BLaER1 treated with 17β-estradiol and CSF1 and Interleukin-3, amounts not matched to agents 10 nM and 100 nM (cell line): ENCODE data around the gene EIF3A.
"Not testable (repeated sequence)": the region's sequence is repeated elsewhere in the genome, so short reads cannot be mapped to it uniquely, and the experiment has no call there.

Source experiments
- H3K27ac ChIP-seq, 11 experiments: shearing (Covaris generic); formaldehyde crosslinking; 2 replicates each; pipeline ENCODE4 v1.8.1; 2022
- H3K27me3 ChIP-seq, 11 experiments: shearing (Covaris generic); formaldehyde crosslinking; 2 replicates each; pipeline ENCODE4 v1.8.1; 2022
- H3K36me3 ChIP-seq, 11 experiments: shearing (Covaris generic); formaldehyde crosslinking; 2 replicates each; pipeline ENCODE4 v1.8.1; 2022
- H3K4me1 ChIP-seq, 10 experiments: shearing (Covaris generic); formaldehyde crosslinking; 2 replicates each; pipeline ENCODE4 v1.8.1; 2022
- H3K4me2 ChIP-seq, 11 experiments: shearing (Covaris generic); formaldehyde crosslinking; 2 replicates each; pipeline ENCODE4 v1.8.1; 2022
- H3K4me3 ChIP-seq, 10 experiments: shearing (Covaris generic); formaldehyde crosslinking; 2 replicates each; pipeline ENCODE4 v1.8.1; 2022
- H3K9ac ChIP-seq, 11 experiments: shearing (Covaris generic); formaldehyde crosslinking; 2 replicates each; pipeline ENCODE4 v1.8.1; 2022
- H3K9me3 ChIP-seq, 11 experiments: shearing (Covaris generic); formaldehyde crosslinking; replicated peaks in 1 of 11; 2 replicates each; pipeline ENCODE4 v1.8.1; 2022
- H4K20me1 ChIP-seq, 11 experiments: shearing (Covaris generic); formaldehyde crosslinking; 2 replicates each; pipeline ENCODE4 v1.8.1; 2022
- Cebpa-rat ChIP-seq, 11 experiments: shearing (Covaris generic); IDR thresholded peaks; 2 replicates each; pipeline ENCODE4 v1.8.1; 2022

EIF3A gene

DNA sequence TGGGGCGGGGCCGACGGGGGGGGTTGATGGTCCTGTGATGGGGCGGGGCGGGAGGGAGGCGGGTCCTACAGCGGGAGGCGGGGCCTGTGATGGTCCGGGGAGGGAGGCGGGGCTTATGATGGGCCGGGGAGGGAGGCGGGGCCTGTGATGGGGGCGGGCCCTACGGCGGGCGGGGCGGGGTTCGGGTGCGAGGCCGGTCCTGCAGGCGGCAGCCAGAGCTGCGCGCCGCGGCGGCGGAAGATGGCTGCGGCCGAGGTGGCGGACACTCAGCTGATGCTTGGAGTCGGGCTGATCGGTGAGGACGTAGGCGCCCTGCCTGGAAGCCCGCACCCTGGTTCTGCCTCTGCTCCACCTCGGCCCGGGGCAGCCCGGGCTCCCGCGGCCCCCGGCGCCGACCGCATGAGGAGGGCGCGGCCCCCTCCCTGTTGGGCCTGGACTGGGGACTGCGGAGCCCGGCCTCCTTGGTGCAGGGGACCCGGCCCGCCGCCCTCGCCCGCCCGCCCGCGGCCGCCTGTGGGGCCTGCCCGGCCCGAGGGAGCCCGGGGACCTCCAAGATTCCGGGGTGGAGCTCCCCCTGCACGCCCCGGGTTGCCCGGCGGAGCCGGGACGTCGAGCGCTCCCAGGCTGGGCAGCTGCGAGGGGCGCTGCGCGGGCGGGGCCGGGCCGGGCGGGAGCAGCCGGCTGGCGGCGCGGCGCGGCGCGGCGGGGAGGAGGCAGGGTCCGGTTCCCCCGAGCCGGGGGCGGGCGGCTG, 23.5 kb upstream of the EIF3A start, which contains the start of gene DENND10:
DENND10 (plus strand) TSS at position 211 of the 751 bp plus-strand sequence; CDS start at position 241, 30 bp downstream.
- Histone ChIP-seq H3K4me2 (peak within 1 kb of the TSS; percentile 84 to 99 (median 96)), H3K27me3 (no peaks in the 10 kb centered on the region), H3K27ac (peak within 1 kb of the TSS; percentile 35 to 89 (median 85); a peak in 21 of 22 replicates), H3K9ac (peak within 1 kb of the TSS; percentile 81 to 93 (median 88)), H4K20me1 (peaks cover 0 to 24% (median 5%) of the 10 kb centered on the region in 11 experiments; a peak in 7 of 22 replicates), H3K9me3 (no peaks in the 10 kb centered on the region), H3K36me3 (peaks cover 10 to 27% (median 18%) of the 10 kb centered on the region in 11 experiments), H3K4me1 (peaks cover 19 to 52% (median 31%) of the 10 kb centered on the region in 10 experiments), H3K4me3 (peak within 1 kb of the TSS; percentile 73 to 90 (median 82))
- no peak for TF ChIP-seq Cebpa-rat (IDR thresholded peaks at IDR 0.05)

- no peaks in the 10 kb centered on the region for H3K9me3 ChIP-seq
- H3K4me3 ChIP-seq = no peak overlapping the region
- TF ChIP-seq Cebpa-rat (IDR thresholded peaks at IDR 0.05) = no peak
- peaks cover 3 to 20% (median 11%) of the 10 kb centered on the region in 11 experiments; a peak in 21 of 22 replicates for H3K36me3 ChIP-seq
- no peaks in the 10 kb centered on the region for H3K27me3 ChIP-seq
- no peak overlapping the region for H3K4me2 ChIP-seq
- H4K20me1 ChIP-seq = peaks cover 0 to 24% (median 5%) of the 10 kb centered on the region in 11 experiments; a peak in 7 of 22 replicates
- H3K4me1 ChIP-seq = peaks cover 19 to 49% (median 31%) of the 10 kb centered on the region in 10 experiments
- no peak overlapping the region for H3K9ac ChIP-seq
- no peak overlapping the region for H3K27ac ChIP-seq
Observed at GRCh38 chr10:119103241-119103902, 22.8 kb upstream of the EIF3A start.

GRCh38 chr10:119101366-119102098, 20.9 kb upstream of the EIF3A start:
- Histone ChIP-seq H3K9ac (no peak overlapping the region), H3K4me2 (0 out of 22 replicates have a peak overlapping the region, but pooled peaks of 2 of the 11 experiments have one; percentile 3 to 33), H3K27ac (no peak overlapping the region), H3K4me1 (peaks cover 19 to 33% (median 23%) of the 10 kb centered on the region in 10 experiments), H3K4me3 (no peak overlapping the region), H3K27me3 (no peaks in the 10 kb centered on the region), H3K36me3 (peaks cover 0 to 4% (median 0%) of the 10 kb centered on the region in 11 experiments; a peak in 3 of 22 replicates), H3K9me3 (no peaks in the 10 kb centered on the region), H4K20me1 (peaks cover 0 to 21% (median 5%) of the 10 kb centered on the region in 11 experiments; a peak in 7 of 22 replicates)
- no peak for TF ChIP-seq Cebpa-rat (IDR thresholded peaks at IDR 0.05)

- Histone ChIP-seq H3K9ac (no peak overlapping the region; a peak in 1 of 22 replicates), H3K4me3 (no peak overlapping the region), H3K9me3 (no peaks in the 10 kb centered on the region), H3K4me2 (peak overlapping the region in 3 of 11 experiments; percentile 12 to 33 (median 31); a peak in 4 of 22 replicates), H3K27ac (no peak overlapping the region), H3K4me1 (peaks cover 10 to 24% (median 17%) of the 10 kb centered on the region in 10 experiments), H4K20me1 (peaks cover 0 to 12% (median 1%) of the 10 kb centered on the region in 11 experiments; a peak in 7 of 22 replicates), H3K27me3 (no peaks in the 10 kb centered on the region), H3K36me3 (no peaks in the 10 kb centered on the region)
- no peak for TF ChIP-seq Cebpa-rat (IDR thresholded peaks at IDR 0.05)
Observed at GRCh38 chr10:119100434-119101238, 20.0 kb upstream of the EIF3A start.

DNA sequence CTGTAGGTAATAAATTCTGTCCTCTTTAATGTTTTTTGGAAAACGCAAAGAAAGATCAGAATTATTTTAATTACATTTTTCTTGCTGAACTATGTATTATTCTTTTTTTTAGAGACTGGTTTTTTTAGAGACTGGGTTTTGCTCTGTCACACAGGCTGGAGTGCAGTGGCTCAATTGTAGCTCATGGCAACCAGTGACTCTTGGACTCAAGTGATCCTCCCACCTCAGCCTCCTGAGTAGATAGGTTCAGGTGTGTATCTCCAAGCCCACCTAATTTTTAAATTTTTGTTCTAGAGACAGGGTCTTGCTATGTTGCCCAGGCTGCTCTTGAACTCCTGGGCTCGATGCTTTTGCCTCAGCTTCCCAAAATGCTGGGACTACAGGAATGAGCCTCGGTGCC, 18.0 kb upstream of the EIF3A start:
- Histone ChIP-seq H3K4me3 (no peak overlapping the region), H3K4me1 (peaks cover 0 to 13% (median 6%) of the 10 kb centered on the region in 10 experiments; a peak in 7 of 20 replicates), H4K20me1 (no peaks in the 10 kb centered on the region), H3K9me3 (no peaks in the 10 kb centered on the region), H3K36me3 (no peaks in the 10 kb centered on the region), H3K4me2 (no peak overlapping the region), H3K27me3 (no peaks in the 10 kb centered on the region), H3K27ac (no peak overlapping the region), H3K9ac (no peak overlapping the region)
- no peak for TF ChIP-seq Cebpa-rat (IDR thresholded peaks at IDR 0.05)

GRCh38 chr10:119096641-119097415, 16.2 kb upstream of the EIF3A start:
- not testable (repeated sequence) for H4K20me1 ChIP-seq, H3K4me3 ChIP-seq, H3K27ac ChIP-seq, H3K4me2 ChIP-seq, H3K9me3 ChIP-seq, H3K9ac ChIP-seq, H3K27me3 ChIP-seq, H3K36me3 ChIP-seq
- H3K4me1 ChIP-seq = peaks cover 0 to 15% (median 2%) of the 10 kb centered on the region in 10 experiments; a peak in 7 of 20 replicates

DNA sequence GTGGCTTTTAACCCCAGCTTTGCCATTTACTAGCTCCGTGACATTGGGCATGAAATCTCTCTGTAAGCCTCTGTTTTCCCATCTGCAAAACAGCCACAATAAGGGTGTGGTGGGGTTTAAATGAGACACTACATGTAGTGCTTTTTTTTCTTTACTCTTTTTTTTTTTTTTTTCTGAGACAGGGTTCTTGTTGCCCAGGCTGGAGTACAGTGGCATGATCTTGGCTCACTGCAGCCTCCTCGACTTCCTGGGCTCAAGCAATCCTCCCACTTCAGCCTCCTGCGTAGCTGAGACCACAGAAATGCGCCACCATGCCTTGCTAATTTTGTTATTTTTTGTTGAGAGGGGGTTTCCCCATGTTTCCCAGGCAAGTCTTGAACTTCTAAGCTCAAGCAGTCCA, 15.0 kb upstream of the EIF3A start:
- no peaks in the 10 kb centered on the region for H3K36me3 ChIP-seq
- no peak overlapping the region for H3K9ac ChIP-seq
- TF ChIP-seq Cebpa-rat (IDR thresholded peaks at IDR 0.05) = no peak
- no peak overlapping the region for H3K4me3 ChIP-seq
- no peak overlapping the region for H3K4me2 ChIP-seq
- peaks cover 0 to 22% (median 9%) of the 10 kb centered on the region in 10 experiments; a peak in 17 of 20 replicates for H3K4me1 ChIP-seq
- H3K27me3 ChIP-seq = no peaks in the 10 kb centered on the region
- no peaks in the 10 kb centered on the region for H4K20me1 ChIP-seq
- H3K9me3 ChIP-seq = no peaks in the 10 kb centered on the region
- H3K27ac ChIP-seq = no peak overlapping the region
